GM12878 (cell line): Measurements from ENCODE around the gene ELAVL2. TPM values are rescaled to one million over a fixed set of nuclear protein-coding genes. Genes with fewer than 3 reads are reported as not detected.
A peak's percentile ranks its signal among the peaks of the same experiment; 100 is the strongest.

Experiments used
- ATAC-seq: fragments of 200-7000 bp; cut with Tn5 transposase; 3 replicates; pipeline ENCODE4 v1.9.1; 2020; ENCODE audit warnings: mild to moderate bottlenecking, moderate library complexity
- BruUV-seq: library from RNA; stranded (reverse); fragments of 400-500 nt; replicated peaks from 2 replicates; lab custom pipeline; 2021; lab: Mats Ljungman, UMichigan
- CTCF ChIA-PET: fragments of 300-600 bp; sonication (Branson Sonifier 250); formaldehyde crosslinking; extraction: SDS; loops from one replicate; lab custom pipeline; 2021; ENCODE audit warnings: inconsistent platforms; lab: Yijun Ruan, JAX
- POLR2A ChIA-PET: fragments of 350-600 bp; formaldehyde crosslinking; extraction: SDS; loops from one replicate; lab custom pipeline; 2021; ENCODE audit warnings: inconsistent platforms; lab: Charles Lee
- RAD21 ChIA-PET: fragments of 300-600 bp; sonication (Branson Sonifier 250); formaldehyde crosslinking; loops from one replicate; lab custom pipeline; 2023; ENCODE audit warnings: antibody characterized with exemption; ENCODE audit not compliant: unreplicated experiment; lab: Charles Lee
- SMC1A ChIA-PET: fragments of 300-600 bp; sonication (Branson Sonifier 250); formaldehyde crosslinking; loops from one replicate; lab custom pipeline; 2023; ENCODE audit not compliant: unreplicated experiment, uncharacterized antibody; lab: Charles Lee
- DNase-seq: peaks from one replicate; pipeline ENCODE4 v3.0.0-alpha.2; 2011; ENCODE audit warnings: low read depth, low spot score
- FAIRE-seq: peaks from 3 replicates; lab custom pipeline; 2011; peaks lifted over from hg19 to GRCh38; lab: Jason Lieb, UNC
- H2AFZ ChIP-seq: 2 replicates; pipeline ENCODE4 v1.6.0; 2011; ENCODE audit warnings: low read depth, low read length, control low read depth; ENCODE audit not compliant: control insufficient read depth
- H3K27ac ChIP-seq: 2 replicates; pipeline ENCODE4 v1.5.1; 2011; ENCODE audit warnings: control low read depth; ENCODE audit not compliant: control insufficient read depth, insufficient read depth
- H3K27me3 ChIP-seq, 2 experiments: replicated peaks in 1 of 2; 2 replicates each; pipeline versions ENCODE4 v1.6.0 to v1.6.1; 2011; ENCODE audit warnings: low read length in 1 of 2; ENCODE audit not compliant: control insufficient read depth in 2 of 2, insufficient read depth in 2 of 2
- H3K36me3 ChIP-seq, 2 experiments: 2 replicates each; pipeline ENCODE4 v1.5.1; 2011; ENCODE audit warnings: low read length in 1 of 2; ENCODE audit not compliant: control insufficient read depth in 2 of 2, insufficient read depth in 2 of 2
- H3K4me1 ChIP-seq: 2 replicates; pipeline ENCODE4 v1.6.1; 2011; ENCODE audit warnings: mild to moderate bottlenecking, low read length, moderate library complexity, mixed read lengths; ENCODE audit not compliant: control insufficient read depth, insufficient read depth
- H3K4me2 ChIP-seq: 2 replicates; pipeline ENCODE4 v1.6.0; 2011; ENCODE audit warnings: control low read depth; ENCODE audit not compliant: control insufficient read depth, insufficient read depth
- H3K4me3 ChIP-seq: fragments of 200-600 bp; sonication (generic); 2 replicates; pipeline ENCODE4 v1.5.1; 2016
- H3K79me2 ChIP-seq: 2 replicates; pipeline ENCODE4 v1.6.0; 2011; ENCODE audit warnings: low read length; ENCODE audit not compliant: control insufficient read depth, insufficient read depth
- H3K9ac ChIP-seq: 2 replicates; pipeline ENCODE4 v1.8.0; 2011; ENCODE audit warnings: low read length, control low read depth, mixed read lengths; ENCODE audit not compliant: control insufficient read depth, insufficient read depth
- H3K9me3 ChIP-seq: replicated peaks from 3 replicates; pipeline ENCODE4 v1.5.1; 2011; ENCODE audit warnings: mild to moderate bottlenecking, low read length; ENCODE audit not compliant: control insufficient read depth, insufficient read depth
- H4K20me1 ChIP-seq: 2 replicates; pipeline ENCODE4 v1.6.0; 2011; ENCODE audit not compliant: control insufficient read depth, insufficient read depth
- CEBPB ChIP-seq, 2 experiments: fragments of 150-350 bp in 1 of 2; IDR thresholded peaks; 2 replicates each; pipeline ENCODE4 v1.6.1; 2012 to 2014; ENCODE audit warnings: low read depth in 2 of 2, low read length in 2 of 2, borderline replicate concordance in 1 of 2, inconsistent platforms in 1 of 2
- EED ChIP-seq: sonication (generic); IDR thresholded peaks from 2 replicates; pipeline ENCODE4 v1.6.1; 2016; ENCODE audit warnings: antibody characterized with exemption, low read depth
- EGR1 ChIP-seq, 2 experiments: IDR thresholded peaks; 1 replicate in 1 of 2; 2 replicates in 1 of 2; pipeline ENCODE4 v1.6.1; 2011 to 2012; ENCODE audit warnings: low read depth in 2 of 2, low read length in 2 of 2, borderline replicate concordance in 1 of 2, mild to moderate bottlenecking in 1 of 2, moderate library complexity in 1 of 2
- ELK1 ChIP-seq: IDR thresholded peaks from 2 replicates; pipeline ENCODE4 v1.6.1; 2012; ENCODE audit warnings: low read depth, low read length, improper control_type of control experiment
- FOS ChIP-seq: IDR thresholded peaks from 3 replicates; pipeline ENCODE4 v1.6.1; 2011; ENCODE audit warnings: borderline replicate concordance; ENCODE audit not compliant: insufficient read length; ENCODE audit errors: extremely low read depth
- HDAC2 ChIP-seq: fragments of 200-600 bp; sonication (generic); IDR thresholded peaks from 2 replicates; pipeline ENCODE4 v1.6.1; 2017
- IKZF2 ChIP-seq, 2 experiments: fragments of 450-650 bp; IDR thresholded peaks; 2 replicates each; pipeline ENCODE4 v1.6.1; 2017; ENCODE audit warnings: mild to moderate bottlenecking in 2 of 2, moderate library complexity in 2 of 2
- MEF2A ChIP-seq: IDR thresholded peaks from 2 replicates; pipeline ENCODE4 v1.6.1; 2011; ENCODE audit warnings: low read depth, mild to moderate bottlenecking, low read length, moderate library complexity; ENCODE audit not compliant: insufficient read depth
- MLLT1 ChIP-seq: fragments of 450-650 bp; IDR thresholded peaks from 2 replicates; pipeline ENCODE4 v1.6.1; 2016; ENCODE audit warnings: mild to moderate bottlenecking
- NFIC ChIP-seq: IDR thresholded peaks from 2 replicates; pipeline ENCODE4 v1.6.1; 2012; ENCODE audit warnings: low read depth, mild to moderate bottlenecking, inconsistent platforms, low read length, moderate library complexity
- NFYA ChIP-seq: IDR thresholded peaks from 2 replicates; pipeline ENCODE4 v1.6.1; 2011; ENCODE audit warnings: low read depth, mild to moderate bottlenecking, low read length, improper control_type of control experiment, borderline replicate concordance
- NR2C1 ChIP-seq: fragments of 450-650 bp; IDR thresholded peaks from 2 replicates; pipeline ENCODE4 v1.6.1; 2017; ENCODE audit warnings: antibody characterized with exemption, mild to moderate bottlenecking, moderate library complexity
- NRF1 ChIP-seq: conservative IDR thresholded peaks from 2 replicates; pipeline ENCODE4 v1.6.1; 2011; ENCODE audit warnings: mild to moderate bottlenecking, low read depth, low read length, improper control_type of control experiment
- PAX8 ChIP-seq: fragments of 450-650 bp; IDR thresholded peaks from 2 replicates; pipeline ENCODE4 v1.6.1; 2017; ENCODE audit warnings: mild to moderate bottlenecking, moderate library complexity
- PML ChIP-seq: IDR thresholded peaks from 2 replicates; pipeline ENCODE4 v1.6.1; 2012; ENCODE audit warnings: low read length, inconsistent platforms
- POLR2AphosphoS2 ChIP-seq: IDR thresholded peaks from 2 replicates; pipeline ENCODE4 v1.6.1; 2011; ENCODE audit warnings: low read depth, mild to moderate bottlenecking, low read length, improper control_type of control experiment, moderate library complexity
- RAD21 ChIP-seq: IDR thresholded peaks from 2 replicates; pipeline ENCODE4 v1.6.1; 2011; ENCODE audit warnings: mild to moderate bottlenecking, low read depth, low read length, moderate library complexity; ENCODE audit not compliant: insufficient read depth
- STAT1 ChIP-seq: fragments of 450-650 bp; conservative IDR thresholded peaks from 2 replicates; pipeline ENCODE4 v1.6.1; 2014; ENCODE audit warnings: antibody characterized with exemption, mild to moderate bottlenecking
- SUPT20H ChIP-seq: IDR thresholded peaks from 2 replicates; pipeline ENCODE4 v1.6.1; 2011; ENCODE audit warnings: low read depth, mild to moderate bottlenecking, low read length, moderate library complexity, borderline replicate concordance; ENCODE audit not compliant: control insufficient read depth
- YY1 ChIP-seq: IDR thresholded peaks from 2 replicates; pipeline ENCODE4 v1.6.1; 2011; ENCODE audit warnings: low read depth, mild to moderate bottlenecking, low read length
- WGBS: methylation state at CpG from one replicate; pipeline ENCODE4 v1.1.6; 2016; ENCODE audit warnings: low lambda C conversion rate; ENCODE audit not compliant: insufficient replicate concordance, insufficient coverage; ENCODE audit errors: missing lambda C conversion rate; 5-methylcytosine and 5-hydroxymethylcytosine counted together
- in situ Hi-C: fragments of 300-500 bp; cut with MboI; formaldehyde crosslinking; loops from 9 replicates; pipeline ENCODE4 v1.14.3; 2018; ENCODE audit warnings: mixed read lengths
- intact Hi-C: fragments of 100-400 bp; cut with micrococcal nuclease; formaldehyde crosslinking; loops from one replicate; pipeline ENCODE4 v1.14.2; 2022; ENCODE audit not compliant: unreplicated experiment
- polyA plus RNA-seq, 11 experiments: library from polyadenylated mRNA; depleted of rRNA in 4 of 11; unstranded in 6 of 11; stranded (reverse) in 5 of 11; fragments of >200 nt; fragmentation: Nextera tagmentation in 4 of 11; fragmentation: Illumina TruSeq in 1 of 11; extraction: Ambion mirVana in 4 of 11; extraction: Trizol in 1 of 11; gene quantifications; 1 replicate in 1 of 11; 2 replicates in 10 of 11; pipeline versions ENCODE4 v1.2.1 to v1.2.3, GENCODE V29; 2011 to 2016; ENCODE audit warnings: inconsistent platforms in 2 of 11, missing spikeins in 2 of 11, low read depth in 1 of 11
- total RNA-seq, 4 experiments: library from RNA; depleted of rRNA in 3 of 4; stranded (reverse); fragments of >200 nt in 3 of 4; fragmentation: Illumina TruSeq in 1 of 4; extraction: Trizol in 1 of 4; gene quantifications; 2 replicates each; pipeline versions ENCODE4 v1.2.1 to v1.2.3, GENCODE V29; 2013 to 2021

Gene ELAVL2
- total and polyA plus RNA-seq, 10 of the 15 experiments (the other 5 are each of a cell fraction or from before 2014, with no cell fraction given), result 0.24 to 2.6 (median 0.76) TPM

- H3K27me3 ChIP-seq, result no peaks in the 10 kb centered on the region
- in situ Hi-C loops, result no loop called here
- SMC1A ChIA-PET, result interaction anchor here (0.7 to 1.6 kb wide), 10 partner anchors 9 to 161 kb away, joined by 3 to 8 read pairs (median 4); no protein-coding TSS in a partner anchor
- POLR2A ChIA-PET, result no interaction called here
- H2AFZ ChIP-seq, result no peak overlapping the region
- RAD21 ChIA-PET, result interaction anchor here (0.7 to 2.1 kb wide), 5 partner anchors 11 to 145 kb away, joined by 3 to 8 read pairs (median 3); no protein-coding TSS in a partner anchor
- H3K9ac ChIP-seq, result no peak overlapping the region
- no peaks in the 10 kb centered on the region for H3K4me1 ChIP-seq
- no peak for TF ChIP-seq NRF1
- TF ChIP-seq STAT1, result no peak
- TF ChIP-seq SUPT20H, result no peak
- no peak for TF ChIP-seq POLR2AphosphoS2
- TF ChIP-seq CEBPB (IDR thresholded peaks at IDR 0.05; ENCODE audit: borderline replicate concordance in 1 of 2, low read depth in 2 of 2, low read length in 2 of 2), result no peak
- TF ChIP-seq ELK1, result no peak
- TF ChIP-seq NR2C1, result no peak
- TF ChIP-seq IKZF2 (IDR thresholded peaks at IDR 0.05), result no peak
- TF ChIP-seq NFIC, result no peak
- no peak for TF ChIP-seq EED
- no peak for TF ChIP-seq EGR1 (IDR thresholded peaks at IDR 0.05; ENCODE audit: borderline replicate concordance in 1 of 2, low read depth in 2 of 2, low read length in 2 of 2)
- no peak for TF ChIP-seq MEF2A
- TF ChIP-seq PML, result no peak
- TF ChIP-seq FOS, result no peak
- TF ChIP-seq RAD21, result no peak
- TF ChIP-seq HDAC2, result no peak
- no peak for TF ChIP-seq NFYA
- no peak for TF ChIP-seq PAX8
- TF ChIP-seq MLLT1, result no peak
- TF ChIP-seq YY1, result no peak
- DNase-seq, result no peak
- H3K27ac ChIP-seq, result no peak overlapping the region
- H3K79me2 ChIP-seq, result no peaks in the 10 kb centered on the region
- intact Hi-C loops, result no loop called here
- CTCF ChIA-PET, result interaction anchor here (0.5 to 1.6 kb wide), 2 partner anchors 11 to 28 kb away, joined by 3 read pairs; no protein-coding TSS in a partner anchor
- no peak for FAIRE-seq
- H3K4me3 ChIP-seq, result no peak overlapping the region
- ATAC-seq, result peak; percentile 43; the same call in 2 of the 3 replicates
- H3K36me3 ChIP-seq, result no peaks in the 10 kb centered on the region
- no peaks in the 10 kb centered on the region for H4K20me1 ChIP-seq
- BruUV-seq, result no TSS peak
- 12% methylated on average over 7 of the region's 7 CpGs for WGBS
- H3K9me3 ChIP-seq, result no peaks in the 10 kb centered on the region
- H3K4me2 ChIP-seq, result no peak overlapping the region
Observed at GRCh38 chr9:23683611-23684061, 142.4 kb downstream of the ELAVL2 start.
